GM21423 (cell line): ENCODE data around the gene CCDC157.

Experiments
- ATAC-seq: cut with Tn5 transposase; IDR thresholded peaks from one replicate; pipeline ENCODE4 v1.9.1; 2021; ENCODE audit warnings: mild to moderate bottlenecking, moderate library complexity; ENCODE audit not compliant: unreplicated experiment

The CCDC157 gene

GRCh38 chr22:30356449-30357235, at the start of gene CCDC157, which contains the start of gene SF3A1:
TSS of gene CCDC157 (plus strand) at chr22:30357007. CDS start at chr22:30366001, 8,994 bp downstream.
TSS of gene SF3A1 (minus strand) at chr22:30356894. CDS start at chr22:30356792, 102 bp downstream.
- peak; percentile 81 for ATAC-seq

DNA sequence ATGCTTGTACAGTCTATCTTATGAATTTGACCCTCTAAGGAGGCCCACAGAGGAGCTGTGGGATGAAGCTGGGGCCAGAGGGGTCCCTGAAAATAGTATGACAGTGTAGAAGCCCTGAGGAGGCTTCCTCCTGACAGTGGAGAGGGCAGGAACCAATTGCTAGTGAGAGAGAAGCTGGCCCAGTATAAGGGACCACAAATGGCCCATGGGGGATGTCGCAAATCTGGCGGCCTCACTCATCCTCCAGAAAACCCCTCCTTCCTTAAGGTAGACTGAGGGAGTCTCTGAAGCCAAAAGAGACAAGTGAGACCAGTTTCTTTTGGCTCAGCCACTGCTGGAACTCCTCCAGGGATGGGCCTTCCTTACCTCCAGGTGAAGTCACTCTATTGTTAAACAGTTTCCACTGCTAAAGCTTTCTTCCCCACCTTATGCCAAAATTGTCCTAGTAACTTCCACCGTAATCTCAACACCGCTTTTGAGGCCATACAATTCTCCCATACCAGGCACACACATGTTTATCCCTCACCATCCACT, 49.7 kb upstream of the CCDC157 start:
- ATAC-seq: no peak

DNA sequence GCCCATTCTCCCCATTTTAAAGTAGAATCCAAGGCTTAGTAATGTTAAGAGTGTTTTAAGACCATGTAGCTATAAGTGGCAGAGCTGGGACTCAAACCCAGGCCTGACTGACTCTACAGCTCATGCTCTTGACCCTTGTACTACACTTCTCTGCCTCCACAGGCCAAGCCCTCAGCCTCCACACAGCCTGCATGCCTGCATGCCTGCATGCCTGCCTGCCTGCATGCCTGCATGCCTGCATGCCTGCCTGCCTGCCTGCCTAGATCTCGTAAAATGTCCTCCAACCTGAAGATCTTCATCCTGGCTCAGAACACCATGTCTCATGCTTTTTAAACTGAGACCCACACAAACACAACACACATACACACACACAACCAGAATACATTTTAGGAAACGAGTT, 48.7 kb upstream of the CCDC157 start:
- no peak for ATAC-seq

DNA sequence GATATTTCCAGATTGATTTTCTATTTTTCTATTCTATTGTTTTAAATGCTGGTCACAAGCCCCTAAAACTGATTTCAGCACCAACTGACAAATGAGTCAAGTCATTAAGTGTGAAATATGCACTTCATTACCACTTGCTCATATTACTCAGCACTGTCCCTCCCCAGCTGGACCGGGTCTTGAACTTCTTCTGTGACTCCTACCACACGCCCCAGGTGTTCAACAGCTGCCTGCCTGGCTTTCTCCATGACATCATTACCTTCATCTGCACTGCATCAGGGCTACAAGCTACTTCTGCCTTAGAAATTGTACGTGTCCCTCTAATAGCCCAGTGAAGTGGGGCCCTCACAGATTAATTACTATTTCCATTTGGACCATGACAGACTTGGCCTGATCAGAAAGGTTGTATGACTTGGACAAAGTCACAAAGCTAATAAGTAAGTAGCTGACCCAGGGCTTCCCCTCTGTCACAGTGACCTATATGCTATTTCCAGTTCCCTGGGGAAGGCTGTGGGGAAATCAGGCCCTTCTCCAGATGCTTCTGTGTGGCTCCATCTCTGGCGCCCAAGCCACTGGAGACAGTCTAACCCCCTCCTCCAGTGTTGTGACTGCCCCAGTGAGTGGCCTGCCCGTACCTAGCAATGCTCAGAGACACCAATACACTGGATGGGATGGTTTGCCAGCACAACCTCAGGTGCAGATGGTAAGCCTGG, 48.1 kb upstream of the CCDC157 start:
- no peak for ATAC-seq

DNA sequence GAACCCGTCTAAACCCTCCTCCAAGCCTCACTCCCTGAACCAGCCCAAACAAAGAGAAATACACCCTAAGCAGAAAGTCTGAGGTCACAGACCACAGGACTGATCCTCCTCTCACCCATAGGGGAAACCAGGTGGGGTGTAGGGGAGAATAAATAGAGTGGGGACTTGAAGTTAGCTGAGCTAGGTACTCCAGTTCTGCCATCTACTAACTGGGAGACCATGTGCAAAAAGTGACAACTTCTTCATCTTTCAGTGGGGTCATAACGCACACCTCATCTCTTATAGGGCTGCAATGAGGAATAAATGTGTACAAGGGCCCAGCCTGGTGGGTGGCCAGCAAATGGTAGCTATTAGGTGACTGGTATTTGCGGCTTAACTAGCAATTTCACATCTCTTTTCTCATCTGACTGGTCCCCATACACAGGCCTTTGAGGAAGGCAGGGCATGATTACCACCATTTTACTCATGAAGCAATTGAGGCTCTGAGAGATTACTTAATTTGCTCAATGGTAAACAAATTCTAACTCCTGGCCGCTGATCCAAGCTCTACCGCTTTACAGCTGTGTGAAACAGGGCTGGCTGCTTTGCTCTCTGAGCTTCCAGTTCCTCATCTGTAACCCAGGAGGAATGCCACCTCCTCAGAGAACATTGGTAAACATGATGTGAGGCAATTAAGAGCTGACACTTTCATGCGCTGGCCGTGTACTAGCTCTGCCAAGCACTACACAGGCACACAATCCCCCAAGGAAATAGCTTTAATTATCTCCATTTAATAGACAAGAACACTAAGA, 46.7 kb upstream of the CCDC157 start:
- ATAC-seq: no peak

GRCh38 chr22:30310881-30311771, 45.7 kb upstream of the CCDC157 start:
- ATAC-seq: no peak

GRCh38 chr22:30312053-30312452, 44.8 kb upstream of the CCDC157 start:
- ATAC-seq: no peak

- no peak for ATAC-seq
Observed at GRCh38 chr22:30313527-30314363, 43.1 kb upstream of the CCDC157 start.

GRCh38 chr22:30314915-30315314, 41.9 kb upstream of the CCDC157 start:
- ATAC-seq: no peak

- ATAC-seq: no peak
Observed at GRCh38 chr22:30315962-30316576, 40.7 kb upstream of the CCDC157 start.

GRCh38 chr22:30317778-30318177, 39.0 kb upstream of the CCDC157 start:
- no peak for ATAC-seq

DNA sequence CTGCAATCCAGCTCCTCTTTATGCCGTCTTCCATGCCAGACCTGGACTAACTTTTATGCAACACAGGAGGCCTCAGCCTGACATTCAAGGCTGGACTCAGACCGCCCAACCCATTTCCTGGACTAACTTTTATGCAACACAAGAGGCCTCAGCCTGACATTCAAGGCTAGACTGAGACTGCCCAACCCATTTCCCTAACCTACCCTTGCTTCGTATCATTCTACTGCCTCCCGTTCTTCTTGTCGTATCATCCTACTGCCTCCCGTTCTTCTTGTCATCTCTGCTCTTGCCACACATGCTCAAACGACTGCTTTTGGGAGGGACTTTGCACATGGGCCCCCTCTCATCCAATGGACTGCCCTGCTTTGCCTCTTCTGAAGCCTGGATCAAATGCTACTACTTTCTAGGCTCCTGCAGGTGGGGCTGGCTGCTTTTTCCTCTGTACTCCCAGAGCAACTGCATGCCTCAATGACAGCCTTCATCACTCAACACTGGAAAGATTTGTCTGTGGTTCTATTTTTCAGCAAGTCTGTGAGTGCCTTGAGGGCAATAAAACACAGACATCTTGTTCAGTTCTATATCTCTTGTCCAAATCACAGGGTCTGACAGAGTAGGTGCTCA, 37.9 kb upstream of the CCDC157 start:
- ATAC-seq: no peak

DNA sequence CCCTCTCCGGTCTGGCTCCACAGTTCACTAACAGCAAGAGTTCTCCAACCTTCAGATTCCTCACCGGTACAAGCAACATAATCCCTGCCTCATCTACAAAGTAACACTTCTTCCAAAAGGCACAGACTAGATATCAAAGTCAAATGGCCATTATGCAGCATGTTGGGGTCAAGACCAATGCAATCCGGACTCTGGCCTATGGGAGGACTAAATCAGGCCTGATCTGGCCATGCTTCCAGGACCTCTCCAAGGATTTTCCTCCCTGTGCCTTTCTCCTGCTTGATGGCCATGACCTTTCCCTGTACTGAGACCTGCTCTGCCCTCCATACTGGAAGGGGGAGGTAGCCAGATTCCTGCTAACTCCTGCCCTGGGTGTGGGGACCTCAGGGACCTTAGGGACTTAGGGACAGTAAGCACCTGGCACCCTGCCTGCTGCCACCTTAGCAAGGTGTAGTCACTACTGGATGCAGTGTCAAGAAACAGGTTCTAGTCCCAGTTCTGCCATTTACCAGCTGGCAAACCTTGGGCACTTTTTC, 36.7 kb upstream of the CCDC157 start:
- ATAC-seq: no peak

- no peak for ATAC-seq
Observed at GRCh38 chr22:30321461-30321860, 35.3 kb upstream of the CCDC157 start.

DNA sequence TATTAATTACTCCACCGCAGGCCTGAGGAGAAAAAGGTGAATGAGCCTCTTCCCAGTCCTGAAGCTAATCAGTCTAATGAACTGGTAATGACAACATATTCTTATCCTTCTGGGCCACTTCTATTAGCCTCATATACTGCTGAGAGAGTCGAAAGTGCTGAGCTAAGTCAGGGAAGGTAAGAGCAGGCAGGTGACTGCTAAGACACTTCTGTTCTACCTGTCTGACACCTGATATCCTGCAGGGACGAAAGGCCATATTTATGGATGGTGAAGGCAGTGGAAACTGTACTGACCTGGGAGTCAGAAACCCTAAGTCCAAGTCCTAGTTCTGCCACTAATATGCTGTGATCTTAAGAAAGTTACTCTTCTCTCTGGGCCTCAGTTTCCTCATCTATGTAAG, 33.6 kb upstream of the CCDC157 start:
- ATAC-seq: no peak

- ATAC-seq: no peak
Observed at GRCh38 chr22:30324014-30324730, 32.6 kb upstream of the CCDC157 start.

- no peak for ATAC-seq
Observed at GRCh38 chr22:30325065-30325720, 31.6 kb upstream of the CCDC157 start.
